Measurements from ENCODE around the gene ZNF593. TPM values are rescaled to one million over a fixed set of nuclear protein-coding genes. Genes with fewer than 3 reads are reported as not detected.

ZNF593 gene
- total RNA-seq, 2 donors from 2014 or later = 14.4 to 20.5 TPM

Other genes starting within 250 kb of the ZNF593 start
- 1 to 10 TPM; 3.6 to 6.9 TPM for gene PAFAH2, start 171.8 kb upstream of the ZNF593 start, total RNA-seq
- gene EXTL1, start 148.1 kb upstream of the ZNF593 start, total RNA-seq = 1 to 10 TPM in 1 of 2 donors, not detected in 1; 1.6 TPM
- not detected for gene SLC30A2, start 123.8 kb upstream of the ZNF593 start, total RNA-seq
- gene TRIM63, start 102.3 kb upstream of the ZNF593 start, total RNA-seq = not detected
- gene PDIK1L, start 58.1 kb upstream of the ZNF593 start, total RNA-seq = 10 to 100 TPM in 1 of 2 donors, 1 to 10 TPM in 1; 9.6 to 10.4 TPM
- gene FAM110D, start 10.8 kb upstream of the ZNF593 start, total RNA-seq = 10 to 100 TPM in 1 of 2 donors, 1 to 10 TPM in 1; 9.9 to 10.6 TPM
- gene C1orf232, start 945 bp upstream of the ZNF593 start, total RNA-seq = not detected
- not detected for gene ZNF593OS, start 1.9 kb downstream of the ZNF593 start, total RNA-seq
- 10 to 100 TPM in 1 of 2 donors, 1 to 10 TPM in 1; 5.8 to 17.5 TPM for gene CNKSR1, start 7.6 kb downstream of the ZNF593 start, total RNA-seq
- gene CATSPER4, start 20.7 kb downstream of the ZNF593 start, total RNA-seq = not detected
- 1 to 10 TPM; 2.8 to 4.0 TPM for gene CEP85, start 64.3 kb downstream of the ZNF593 start, total RNA-seq
- 100 to 1,000 TPM in 1 of 2 donors, 10 to 100 TPM in 1; 79.2 to 137 TPM for gene SH3BGRL3, start 110.2 kb downstream of the ZNF593 start, total RNA-seq
- gene UBXN11, start 136.7 kb downstream of the ZNF593 start, total RNA-seq = 10 to 100 TPM in 1 of 2 donors, 1 to 10 TPM in 1; 9.6 to 23.2 TPM
- gene CD52, start 148.1 kb downstream of the ZNF593 start, total RNA-seq = 1 to 10 TPM in 1 of 2 donors, not detected in 1; 2.7 TPM
- gene CRYBG2, start 184.2 kb downstream of the ZNF593 start, total RNA-seq = not detected
- gene ZNF683, start 202.8 kb downstream of the ZNF593 start, total RNA-seq = not detected
- gene LIN28A, start 240.9 kb downstream of the ZNF593 start, total RNA-seq = not detected